ENCODE measurements around the gene GPC6.

The GPC6 gene

DNA sequence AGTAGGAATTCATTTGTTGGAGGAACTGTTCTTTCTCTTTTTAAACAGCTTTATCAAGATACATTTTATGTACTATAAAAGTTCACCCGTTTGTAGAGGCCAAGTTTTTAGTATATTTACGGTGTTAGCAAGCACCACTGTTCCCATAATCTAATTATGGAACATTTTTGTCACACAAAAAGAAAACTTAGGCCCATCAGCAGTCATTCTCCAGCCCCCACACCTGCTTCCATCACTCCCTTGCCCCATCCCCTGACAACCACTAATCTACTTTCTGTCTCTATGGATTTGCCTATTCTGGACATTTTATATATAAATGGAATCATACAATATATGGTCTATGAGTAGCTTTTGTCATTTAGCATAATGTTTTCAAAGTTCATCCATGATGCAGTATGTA lies 787.9 kb downstream of the GPC6 start:
- no peak for DNase-seq

DNA sequence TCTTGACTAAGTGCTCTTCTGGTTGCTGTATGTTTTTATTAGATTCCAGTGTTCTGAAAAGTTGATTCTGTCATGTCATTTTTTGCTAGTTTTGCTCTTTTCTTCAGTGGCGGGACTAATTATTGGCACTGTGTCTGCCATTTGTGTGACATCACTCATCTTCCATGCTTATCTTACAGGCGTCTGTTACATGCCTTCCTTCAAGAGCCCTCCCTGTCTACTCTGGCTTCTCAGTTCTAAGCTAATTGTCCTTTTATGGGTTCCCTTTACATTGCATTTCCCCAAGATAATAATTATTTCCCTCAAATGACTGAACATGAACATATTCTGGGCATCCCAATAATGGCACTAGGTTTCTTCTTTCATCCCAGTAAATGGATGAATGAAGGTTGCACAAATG lies 793.8 kb downstream of the GPC6 start:
- DNase-seq, result no peak

DNA sequence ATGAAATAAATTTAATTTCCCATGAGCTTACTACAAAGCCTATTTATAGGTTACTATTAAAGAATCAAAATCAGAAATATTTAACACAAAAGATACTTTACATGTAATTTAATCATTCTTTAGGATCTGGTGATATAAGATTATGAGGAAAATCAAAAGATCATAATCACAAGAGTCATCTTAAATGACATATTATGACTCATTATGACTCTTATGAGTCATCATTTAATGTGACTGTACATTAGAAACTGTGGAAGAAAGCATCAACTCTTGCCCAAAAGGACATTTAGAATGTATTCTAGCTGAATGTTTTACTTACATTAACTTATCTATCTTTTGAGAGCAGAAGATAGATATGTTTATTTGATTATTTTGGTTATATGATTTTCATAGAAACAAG lies 794.2 kb downstream of the GPC6 start:
- DNase-seq, result no peak

DNA sequence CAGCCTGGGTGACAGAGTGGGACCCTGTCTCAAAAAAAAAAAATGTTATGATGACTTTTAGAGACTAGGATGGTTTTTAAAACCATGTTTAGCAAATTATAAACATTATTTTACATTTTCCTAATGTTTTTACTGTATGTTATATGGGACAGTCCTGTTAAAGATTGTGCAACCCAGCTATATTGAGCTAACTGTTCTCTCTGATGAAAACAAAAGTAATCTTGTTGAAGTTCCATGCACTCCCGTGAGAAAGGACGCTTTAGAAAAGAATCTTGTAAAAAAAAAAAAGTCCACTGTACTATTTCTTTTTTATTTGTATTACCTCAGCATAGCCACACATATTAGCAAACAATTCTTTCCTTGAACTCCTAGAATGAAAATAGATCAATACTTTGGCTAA lies 801.6 kb downstream of the GPC6 start:
- no peak for DNase-seq

DNA sequence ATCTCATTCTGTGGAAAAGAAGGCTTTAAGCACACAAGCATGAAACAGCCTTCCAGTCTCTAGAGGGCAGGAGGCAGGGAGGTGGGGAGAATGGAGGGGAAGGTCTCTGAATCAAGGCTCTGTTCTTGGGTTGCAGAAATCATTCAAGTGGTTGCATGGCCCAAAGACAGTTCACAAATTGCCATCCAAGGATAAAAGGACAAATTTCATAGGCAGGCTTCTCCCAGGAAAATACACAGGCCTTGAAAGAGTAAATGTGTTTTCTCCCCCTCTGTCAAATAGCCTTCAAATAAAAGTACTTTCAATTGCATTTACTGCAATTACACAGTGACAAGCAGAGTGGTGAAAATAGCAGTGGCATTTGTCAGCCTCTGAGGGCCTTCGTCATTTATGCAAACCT lies 802.0 kb downstream of the GPC6 start:
- no peak for DNase-seq

DNA sequence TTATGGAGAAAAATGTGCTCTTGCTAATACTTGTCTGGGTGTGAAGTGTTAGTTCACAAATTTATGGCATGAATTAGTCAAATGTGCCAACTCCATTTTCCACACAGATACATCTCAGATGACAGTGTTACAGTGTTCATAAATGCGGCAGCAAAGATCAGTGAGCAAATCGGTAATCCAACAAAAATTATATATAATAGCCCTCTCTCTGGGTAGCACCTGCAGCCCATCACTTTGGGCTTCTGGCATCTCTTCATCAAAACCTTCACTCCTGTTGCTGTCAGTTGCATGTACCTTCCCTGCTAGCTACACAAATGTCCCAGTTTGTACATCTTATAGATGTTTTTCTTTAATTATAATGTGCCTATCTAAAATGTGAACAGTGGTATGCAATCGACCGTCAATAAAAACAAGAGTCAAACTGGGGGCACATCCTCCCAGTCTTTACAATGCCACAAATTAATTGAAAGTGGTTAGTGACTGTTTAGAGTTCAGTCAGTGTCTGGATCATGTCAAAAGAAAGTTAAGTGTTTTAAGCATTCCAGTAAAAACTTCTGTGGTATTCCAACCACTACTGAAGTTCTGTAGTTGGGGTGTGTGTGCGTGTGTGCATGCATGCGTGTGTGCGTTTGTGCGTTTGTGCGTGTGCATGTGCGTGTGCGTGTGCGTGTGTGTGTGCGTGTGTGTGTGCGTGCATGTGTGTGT lies 804.0 kb downstream of the GPC6 start:
- DNase-seq, result peak in 1 of 2 experiments; percentile 18

DNA sequence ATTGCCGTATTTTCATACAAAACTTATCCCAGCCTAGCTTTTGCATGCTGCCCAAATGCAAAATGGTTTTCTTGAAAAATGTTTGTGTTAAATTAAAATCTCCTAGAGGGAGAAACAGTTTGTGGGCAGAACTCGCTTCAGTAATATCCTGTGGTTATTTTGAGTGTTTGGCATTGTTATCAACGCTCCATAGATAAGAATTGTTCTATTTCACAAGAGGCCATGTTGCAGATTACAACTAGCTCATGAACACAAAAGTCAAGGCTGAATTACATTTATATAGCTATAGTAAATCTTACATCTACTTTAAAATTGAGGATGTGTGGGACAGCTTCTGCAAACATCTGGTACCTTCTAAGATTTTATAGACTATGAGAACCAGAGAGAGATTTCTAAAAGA lies 805.0 kb downstream of the GPC6 start:
- DNase-seq, result no peak

DNA sequence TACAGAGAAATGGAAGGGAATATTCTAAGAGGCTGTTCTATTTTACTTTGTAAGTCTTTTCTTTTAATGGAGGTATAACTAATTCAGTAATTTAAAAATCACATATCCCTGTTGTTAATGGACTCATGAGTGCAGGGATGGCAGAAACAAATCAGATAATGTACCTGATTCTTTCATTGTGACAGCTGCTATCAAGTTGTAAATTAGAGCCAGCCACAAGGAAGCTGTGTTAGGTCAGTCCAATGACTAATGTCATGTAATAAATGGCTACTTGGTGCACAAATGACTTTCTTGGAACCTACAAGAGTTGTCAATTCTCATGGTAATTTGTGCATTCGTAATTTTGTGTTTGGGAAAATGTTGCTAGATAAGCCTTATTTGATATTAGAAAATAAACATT lies 806.5 kb downstream of the GPC6 start:
- no peak for DNase-seq

DNA sequence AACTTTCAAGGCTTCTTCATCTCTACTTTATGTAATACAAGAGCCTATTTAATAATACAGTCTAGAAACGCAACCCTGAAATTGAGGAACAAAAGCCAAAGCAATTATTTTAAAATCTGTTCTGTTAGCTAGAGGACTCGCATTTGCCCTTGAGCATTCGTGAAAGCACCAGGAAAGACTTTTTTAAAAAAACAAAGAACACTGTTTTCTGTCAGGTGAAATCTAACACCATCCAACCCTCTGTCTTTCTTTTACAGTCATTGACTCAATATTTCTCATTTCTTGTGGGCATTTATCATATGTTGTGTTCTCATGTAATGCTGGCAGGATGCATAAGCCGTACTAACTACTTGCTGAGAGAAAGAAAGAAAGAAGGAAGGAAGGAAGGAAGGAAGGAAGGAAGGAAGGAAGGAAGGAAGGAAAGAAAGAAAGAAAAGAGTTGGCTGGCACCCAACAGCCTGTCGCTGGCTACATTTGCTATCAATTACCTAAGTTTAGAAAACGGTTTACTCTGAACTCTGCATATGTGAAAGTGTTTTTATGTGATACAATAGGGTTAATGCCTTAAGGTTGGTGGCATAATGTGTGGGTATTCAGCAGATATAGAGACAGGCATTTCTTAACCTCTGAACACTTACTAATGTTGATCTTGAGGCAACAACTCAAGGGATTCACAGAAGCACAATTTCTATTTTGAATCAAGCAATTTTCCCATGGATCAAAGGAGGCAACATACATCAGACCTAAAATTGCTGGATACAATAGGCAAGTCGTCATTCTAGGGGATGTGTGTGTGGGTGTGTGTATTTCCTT lies 807.4 kb downstream of the GPC6 start:
- no peak for DNase-seq

DNA sequence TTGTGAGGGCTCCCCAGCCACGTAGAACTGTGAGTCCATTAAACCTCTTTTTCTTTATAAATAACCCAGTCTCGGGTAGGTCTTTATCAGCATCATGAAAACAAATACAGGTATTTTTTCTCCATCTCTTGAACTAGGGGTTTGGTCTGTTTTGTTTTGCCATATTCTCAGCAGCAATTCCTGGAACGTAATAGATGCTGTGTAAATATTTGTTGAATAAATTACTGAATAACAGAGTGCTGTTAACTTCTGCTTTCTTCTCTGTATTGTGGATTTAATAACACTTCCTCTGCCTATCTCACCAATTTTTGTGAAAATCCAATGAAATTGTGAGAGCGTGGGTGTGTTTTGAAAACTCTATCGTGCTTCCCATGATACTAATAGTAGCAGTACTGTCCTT lies 823.4 kb downstream of the GPC6 start:
- no peak for DNase-seq

DNA sequence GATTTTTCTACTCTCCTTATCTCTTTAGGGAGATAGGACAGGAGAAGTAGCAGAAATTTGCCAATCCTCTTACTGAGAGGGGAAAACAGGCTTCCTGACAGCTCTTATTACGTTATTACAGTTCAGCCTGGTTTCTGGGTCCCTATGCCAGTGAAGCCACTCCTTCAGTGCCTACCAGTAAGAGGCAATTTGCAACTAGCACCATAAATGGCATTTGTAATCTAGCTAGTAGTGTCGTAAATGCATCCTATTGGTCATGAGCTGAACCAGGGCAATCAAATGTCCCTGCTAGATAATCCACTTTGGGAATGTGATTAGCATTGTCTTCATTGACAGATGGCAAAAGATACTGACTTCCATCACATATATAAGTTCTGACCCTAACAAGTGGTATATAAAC lies 824.1 kb downstream of the GPC6 start:
- DNase-seq, result no peak

DNA sequence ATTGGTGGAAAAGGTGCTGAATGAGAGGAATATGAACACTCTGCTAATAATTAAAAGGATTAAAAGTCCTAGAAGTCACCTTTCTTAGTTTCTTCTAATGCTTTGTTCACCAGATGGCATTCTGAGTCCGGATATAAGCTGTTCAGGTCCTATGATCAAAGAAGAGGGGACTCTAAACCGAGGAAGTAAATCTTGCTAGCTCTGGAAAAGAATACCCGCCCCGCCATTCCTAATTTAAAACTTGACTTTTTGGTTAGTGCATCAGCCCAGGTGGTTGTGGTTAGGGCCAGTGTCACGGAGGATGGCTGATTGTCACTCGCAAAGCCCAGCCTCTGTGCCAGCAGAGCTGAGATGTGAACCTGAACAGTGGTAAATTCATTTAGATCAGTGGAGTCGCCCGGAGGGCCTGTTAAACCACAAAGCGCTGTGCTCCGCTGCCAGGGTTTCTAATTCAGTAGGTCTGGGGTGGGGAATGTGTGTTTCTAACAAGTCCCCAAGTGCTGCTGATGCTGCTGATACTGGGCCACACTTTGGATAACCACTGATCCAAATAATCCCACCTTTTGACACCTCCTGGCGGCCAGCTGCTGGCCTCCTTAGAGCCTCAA lies 827.5 kb downstream of the GPC6 start:
- DNase-seq, result no peak

DNA sequence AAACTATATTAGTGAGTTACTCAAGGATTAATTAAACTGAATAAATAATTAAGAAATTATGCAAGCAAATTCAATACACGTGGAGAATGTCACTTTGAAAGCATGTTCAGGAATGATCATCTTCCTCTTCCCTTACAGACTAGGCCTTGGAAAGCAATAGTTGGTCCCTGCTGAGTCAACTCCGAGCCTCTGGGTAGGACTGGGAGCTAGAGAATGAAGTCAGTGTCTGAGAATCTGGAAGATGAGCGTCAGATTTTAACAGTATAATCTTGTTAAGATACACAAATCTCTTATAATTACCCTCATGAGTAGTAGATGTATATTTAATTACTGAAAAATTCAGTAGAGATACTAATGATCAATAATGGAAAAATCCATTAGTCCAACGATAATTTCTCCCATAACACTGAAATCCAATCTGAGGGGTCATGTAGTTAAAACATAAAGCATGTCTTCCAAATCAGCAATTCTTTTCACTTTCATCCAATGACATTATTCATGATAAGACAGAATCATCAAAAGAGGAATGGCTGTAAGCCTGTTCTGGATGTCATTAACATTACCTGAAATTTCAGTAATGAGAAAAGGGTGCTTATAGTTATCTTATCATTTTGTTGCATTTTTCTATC lies 829.9 kb downstream of the GPC6 start:
- DNase-seq, result no peak

DNA sequence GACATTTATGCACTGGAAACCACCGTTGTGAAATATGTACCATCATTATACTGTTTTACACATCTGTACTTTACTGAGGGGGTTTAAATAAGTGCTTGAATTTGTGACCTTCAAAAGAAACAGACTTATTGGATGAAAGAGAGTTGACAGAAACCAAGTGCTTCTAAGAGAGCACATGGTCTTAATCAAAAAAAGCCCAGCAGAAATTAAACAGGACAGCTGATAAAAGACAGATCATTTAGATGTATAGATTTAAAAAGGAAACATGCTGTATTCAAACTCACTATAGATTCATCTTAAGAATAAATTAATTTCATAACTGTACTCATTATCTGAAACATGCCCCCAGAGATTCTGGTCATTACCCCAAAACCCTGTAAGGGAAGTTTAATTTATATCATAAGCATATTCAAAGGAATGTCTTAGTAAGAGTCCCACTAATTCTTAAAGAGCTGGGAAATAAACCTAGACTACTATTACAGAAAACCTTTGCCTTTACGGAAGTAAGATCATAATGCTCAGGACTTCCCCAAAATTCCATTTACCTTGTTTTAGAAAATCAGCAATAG lies 831.1 kb downstream of the GPC6 start:
- DNase-seq, result no peak

DNA sequence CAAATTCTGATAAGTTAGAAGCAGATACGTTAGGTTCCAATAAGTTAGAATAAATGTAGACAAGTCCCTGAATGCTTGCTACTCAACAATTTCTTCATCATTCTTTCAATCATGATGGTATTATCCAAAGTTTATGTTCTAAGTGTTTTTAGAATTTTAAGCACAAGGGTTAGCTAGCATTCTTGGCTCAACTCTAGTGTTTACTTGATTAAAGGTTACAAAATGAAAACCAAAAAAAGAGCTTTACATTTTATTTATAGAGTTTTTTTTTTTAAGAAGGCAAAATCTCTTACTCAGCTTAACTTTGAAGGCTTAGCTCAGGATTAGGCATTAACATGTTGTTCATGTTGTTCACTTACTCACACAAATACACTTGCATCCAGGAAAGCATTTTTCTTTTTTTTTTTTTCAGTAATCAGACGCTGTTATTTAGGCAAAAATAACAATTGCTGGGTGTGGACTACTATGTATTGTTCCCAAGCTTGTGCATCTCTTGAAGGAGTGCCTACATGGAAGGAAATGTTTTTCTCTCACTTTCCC lies 832.3 kb downstream of the GPC6 start:
- DNase-seq, result no peak

DNA sequence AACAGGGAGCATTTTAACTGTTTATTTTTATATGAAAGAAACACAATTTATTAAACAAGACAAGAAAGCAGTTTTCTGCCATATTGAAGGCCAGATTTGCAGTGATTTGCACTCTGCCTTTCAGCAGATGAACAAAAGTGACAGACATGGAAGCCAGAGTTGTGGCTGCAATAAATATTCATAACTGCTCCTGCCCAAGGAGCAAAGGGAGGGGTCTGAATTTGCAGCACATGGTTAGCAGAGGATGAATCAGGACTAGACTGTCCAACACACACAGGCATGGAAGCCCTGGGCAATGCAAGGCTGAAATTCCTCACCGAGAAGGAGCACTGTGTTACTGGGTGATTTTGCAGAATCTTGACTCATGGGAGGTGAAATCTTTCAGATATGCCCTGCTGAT lies 834.7 kb downstream of the GPC6 start:
- no peak for DNase-seq

DNA sequence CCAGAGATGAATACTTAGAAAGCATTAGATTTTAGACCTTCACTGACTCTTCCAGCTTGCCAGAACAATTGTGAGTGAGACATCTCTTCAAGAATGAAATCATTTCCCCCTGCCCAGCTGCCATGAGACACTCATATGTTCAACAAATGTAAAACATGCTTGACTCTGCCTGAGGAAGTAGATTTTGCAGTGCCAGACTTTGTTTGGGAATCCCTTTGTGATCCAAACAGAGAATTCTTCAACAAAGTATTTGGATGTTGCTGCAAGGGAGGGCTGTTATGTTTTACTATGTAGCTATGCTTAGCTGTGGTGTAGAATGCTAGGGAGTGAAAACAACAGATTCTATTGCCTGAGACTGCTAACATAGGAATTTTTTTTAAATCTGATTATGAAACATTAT lies 836.5 kb downstream of the GPC6 start:
- DNase-seq, result no peak

DNA sequence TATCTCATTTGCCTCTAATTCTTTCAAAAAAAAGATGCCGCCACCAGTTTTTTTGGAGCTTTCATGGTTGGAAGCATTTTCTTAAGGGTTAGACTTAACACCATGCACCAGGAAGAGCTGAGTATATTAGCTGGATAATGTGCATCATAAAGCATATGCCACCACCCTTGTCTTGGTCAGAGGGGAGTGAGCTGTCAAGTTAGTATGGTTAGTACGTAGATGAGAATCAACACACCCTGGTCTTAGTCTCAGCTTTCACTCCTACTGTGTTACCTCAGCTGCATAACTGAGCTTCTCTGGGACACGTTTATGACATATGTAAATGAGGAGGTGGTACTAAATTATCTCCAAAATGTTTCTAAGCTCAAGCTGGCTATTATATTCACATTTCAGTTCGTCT lies 837.2 kb downstream of the GPC6 start:
- no peak for DNase-seq

DNA sequence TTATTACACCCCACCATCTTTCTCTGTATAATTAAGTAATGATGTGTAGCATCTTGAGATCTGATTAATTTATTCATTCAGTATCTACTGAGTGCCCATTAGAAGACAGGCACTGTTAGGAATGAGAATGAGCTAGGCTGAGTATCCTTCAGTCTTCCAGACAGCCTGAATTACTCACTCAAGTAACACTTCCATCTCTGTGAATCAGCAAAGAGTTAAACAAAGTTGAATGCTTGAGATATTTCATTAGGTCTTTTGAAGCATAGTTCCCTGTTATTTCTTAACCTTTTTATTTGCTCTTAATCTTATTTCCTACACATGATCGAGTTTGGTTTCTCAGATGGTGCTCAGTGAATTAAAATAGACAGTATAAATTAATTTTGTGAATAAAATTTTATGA lies 839.1 kb downstream of the GPC6 start:
- DNase-seq, result no peak

DNA sequence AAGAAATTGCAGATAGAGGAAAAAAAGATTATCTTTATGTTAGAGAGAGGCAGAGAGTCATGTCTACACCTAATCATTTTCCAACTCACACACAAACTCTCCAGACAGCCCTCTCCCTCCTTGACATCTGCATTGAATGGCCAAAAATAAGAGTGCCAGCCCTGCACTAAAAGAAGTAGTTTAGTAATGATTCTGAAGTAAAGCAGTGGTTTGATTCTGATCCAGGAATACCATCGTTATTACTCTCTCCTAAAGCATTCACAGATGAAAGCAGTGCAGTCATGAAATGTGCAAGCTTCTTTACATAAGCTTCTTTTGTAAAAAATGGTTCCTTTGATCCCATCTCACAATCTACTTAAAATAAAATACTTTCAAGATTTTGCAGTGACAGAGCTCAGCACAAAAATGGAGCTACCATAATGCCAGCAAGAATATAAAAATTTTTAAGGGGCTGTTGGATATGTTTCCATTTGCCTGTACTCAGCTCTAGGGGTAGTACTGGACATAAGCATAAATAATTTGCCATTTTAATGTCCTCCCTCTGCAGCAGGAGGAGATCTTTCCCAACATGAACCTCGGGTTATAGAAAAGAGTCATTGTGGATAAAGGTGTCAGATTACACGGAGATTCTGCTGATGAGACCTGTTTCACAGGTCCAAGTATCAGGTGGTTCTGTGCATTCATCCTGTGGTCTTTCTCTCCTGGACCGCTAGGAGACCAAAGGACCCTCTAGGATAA lies 846.6 kb downstream of the GPC6 start:
- no peak for DNase-seq

DNA sequence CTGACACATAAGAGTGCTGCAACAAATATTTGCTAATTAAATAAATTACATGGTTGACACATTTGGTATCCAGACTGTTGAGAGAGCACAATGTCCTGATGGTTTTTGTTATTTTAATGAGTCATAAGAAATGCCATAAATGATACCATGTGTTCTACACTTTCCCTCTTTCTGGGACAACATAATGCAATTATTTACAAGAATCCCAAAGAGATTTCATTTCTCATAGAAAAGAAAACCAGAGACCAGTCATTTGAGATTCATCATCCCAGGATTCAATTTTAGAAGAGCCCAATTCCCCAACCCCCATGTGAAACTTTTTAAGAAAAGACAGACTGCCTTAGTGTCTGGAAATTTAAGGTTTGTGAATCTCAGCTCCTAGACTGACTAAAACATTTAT lies 853.3 kb downstream of the GPC6 start:
- DNase-seq, result no peak

DNA sequence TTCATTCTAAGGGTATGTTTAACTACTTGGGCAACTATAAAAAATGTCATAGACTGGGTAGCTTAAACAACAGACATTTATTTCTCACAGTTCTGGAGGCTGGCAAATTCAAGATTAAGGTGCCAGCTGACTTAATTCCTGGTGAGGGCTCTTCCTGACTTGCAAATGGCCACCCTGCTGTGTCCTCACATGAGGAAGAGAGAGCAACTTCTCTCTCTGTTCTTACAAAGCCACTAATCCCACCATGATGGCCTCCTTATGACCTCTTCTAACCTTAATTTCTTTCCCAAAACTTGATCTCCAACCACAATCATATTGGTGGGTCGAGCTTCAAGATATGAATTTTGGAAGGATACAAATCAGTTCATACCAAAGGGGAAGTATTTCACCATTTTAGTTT lies 853.9 kb downstream of the GPC6 start:
- no peak for DNase-seq
